SJCRH30 (cell line): ENCODE data around the gene CANT1. TPM values are rescaled to one million over a fixed set of nuclear protein-coding genes. Genes with fewer than 3 reads are reported as not detected.
"Not testable (repeated sequence)": the region's sequence is repeated elsewhere in the genome, so short reads cannot be mapped to it uniquely, and the experiment has no call there.

Experiments used
- DNase-seq, 2 experiments: peaks; one replicate each; pipeline ENCODE4 v3.0.0-alpha.2; 2015 to 2020
- H3K27ac ChIP-seq: fragments of 250-450 bp; sonication (Bioruptor Pico); 2 replicates; pipeline ENCODE4 v1.5.1; 2020; ENCODE audit warnings: mild to moderate bottlenecking, moderate library complexity
- H3K27me3 ChIP-seq: fragments of 250-450 bp; sonication (Bioruptor Pico); 2 replicates; pipeline ENCODE4 v1.5.1; 2020; ENCODE audit warnings: mild to moderate bottlenecking, moderate library complexity
- H3K36me3 ChIP-seq: fragments of 250-450 bp; sonication (Bioruptor Pico); 2 replicates; pipeline ENCODE4 v1.5.1; 2020; ENCODE audit warnings: mild to moderate bottlenecking, moderate library complexity
- H3K4me1 ChIP-seq: fragments of 250-450 bp; sonication (Bioruptor Pico); 2 replicates; pipeline ENCODE4 v1.5.1; 2020; ENCODE audit warnings: mild to moderate bottlenecking, moderate library complexity
- H3K4me3 ChIP-seq: fragments of 250-450 bp; sonication (Bioruptor Pico); 2 replicates; pipeline ENCODE4 v1.5.1; 2020; ENCODE audit warnings: mild to moderate bottlenecking, moderate library complexity
- H3K9me3 ChIP-seq: fragments of 250-450 bp; sonication (Bioruptor Pico); replicated peaks from 2 replicates; pipeline ENCODE4 v1.5.1; 2020; ENCODE audit warnings: mild to moderate bottlenecking, moderate library complexity
- total RNA-seq: library from RNA; depleted of rRNA; stranded (reverse); fragments of >200 nt; shearing (Covaris generic); gene quantifications from 2 replicates; pipeline ENCODE4 v1.2.3, GENCODE V29; 2014

The CANT1 gene
- total RNA-seq, 1 experiment from 2014 or later: 98.6 TPM

- no peaks in the 10 kb centered on the region for H3K9me3 ChIP-seq
- no peak overlapping the region for H3K4me3 ChIP-seq
- peaks cover 47% of the 10 kb centered on the region for H3K4me1 ChIP-seq
- H3K27me3 ChIP-seq: no peaks in the 10 kb centered on the region
- no peaks in the 10 kb centered on the region for H3K36me3 ChIP-seq
- H3K27ac ChIP-seq: no peak overlapping the region
- DNase-seq: no peak
Measured at GRCh38 chr17:79036596-79036995, 27.0 kb upstream of the CANT1 start.

- Histone ChIP-seq H3K36me3 (no peaks in the 10 kb centered on the region), H3K9me3 (no peaks in the 10 kb centered on the region), H3K27ac (no peak overlapping the region), H3K4me1 (peaks cover 47% of the 10 kb centered on the region), H3K4me3 (no peak overlapping the region), H3K27me3 (no peaks in the 10 kb centered on the region)
- DNase-seq: no peak
Measured at GRCh38 chr17:79036181-79036580, 26.6 kb upstream of the CANT1 start.

- DNase-seq: no peak
Measured at GRCh38 chr17:79035686-79036085, 26.1 kb upstream of the CANT1 start.

GRCh38 chr17:79034931-79035485, 25.4 kb upstream of the CANT1 start:
- no peaks in the 10 kb centered on the region for H3K9me3 ChIP-seq
- H3K36me3 ChIP-seq: no peaks in the 10 kb centered on the region
- peak overlapping the region; percentile 40 for H3K4me3 ChIP-seq
- H3K4me1 ChIP-seq: peaks cover 54% of the 10 kb centered on the region
- H3K27me3 ChIP-seq: no peaks in the 10 kb centered on the region
- H3K27ac ChIP-seq: peak overlapping the region; percentile 98
- DNase-seq: no peak

More at GRCh38 chr17:79035686-79036085, 26.1 kb upstream of the CANT1 start:
- Histone ChIP-seq H3K4me3 (no peak overlapping the region), H3K27me3 (no peaks in the 10 kb centered on the region), H3K9me3 (no peaks in the 10 kb centered on the region), H3K4me1 (peaks cover 47% of the 10 kb centered on the region), H3K36me3 (no peaks in the 10 kb centered on the region), H3K27ac (peak overlapping the region; percentile 98)

- Histone ChIP-seq H3K27me3 (no peaks in the 10 kb centered on the region), H3K4me1 (peaks cover 65% of the 10 kb centered on the region), H3K9me3 (no peaks in the 10 kb centered on the region), H3K27ac (peak overlapping the region; percentile 98), H3K36me3 (no peaks in the 10 kb centered on the region), H3K4me3 (peak overlapping the region; percentile 40)
- DNase-seq: peak; percentile 100
Measured at GRCh38 chr17:79033741-79034501, 24.4 kb upstream of the CANT1 start.

GRCh38 chr17:79033046-79033616, 23.6 kb upstream of the CANT1 start:
- Histone ChIP-seq H3K36me3 (no peaks in the 10 kb centered on the region), H3K27me3 (no peaks in the 10 kb centered on the region), H3K27ac (peak overlapping the region; percentile 98), H3K9me3 (no peaks in the 10 kb centered on the region), H3K4me3 (no peak overlapping the region), H3K4me1 (peaks cover 73% of the 10 kb centered on the region)
- DNase-seq: peak; percentile 68 to 86

GRCh38 chr17:79031996-79032875, 22.7 kb upstream of the CANT1 start:
- H3K27me3 ChIP-seq: no peaks in the 10 kb centered on the region
- H3K4me3 ChIP-seq: no peak overlapping the region
- no peak overlapping the region for H3K27ac ChIP-seq
- DNase-seq: peak in 1 of 2 experiments; percentile 5
- peaks cover 82% of the 10 kb centered on the region for H3K4me1 ChIP-seq
- no peaks in the 10 kb centered on the region for H3K9me3 ChIP-seq
- H3K36me3 ChIP-seq: no peaks in the 10 kb centered on the region

GRCh38 chr17:79030636-79031035, 21.1 kb upstream of the CANT1 start:
- peaks cover 80% of the 10 kb centered on the region for H3K4me1 ChIP-seq
- DNase-seq: peak in 1 of 2 experiments; percentile 2
- not testable (repeated sequence) for H3K27me3 ChIP-seq

GRCh38 chr17:79029327-79030009, 19.9 kb upstream of the CANT1 start:
- no peaks in the 10 kb centered on the region for H3K36me3 ChIP-seq
- no peaks in the 10 kb centered on the region for H3K27me3 ChIP-seq
- peaks cover 68% of the 10 kb centered on the region for H3K4me1 ChIP-seq
- peak in 1 of 2 experiments; percentile 49 for DNase-seq
- H3K4me3 ChIP-seq: no peak overlapping the region
- H3K9me3 ChIP-seq: no peaks in the 10 kb centered on the region
- peak overlapping the region; percentile 67 for H3K27ac ChIP-seq

More at GRCh38 chr17:79030636-79031035, 21.1 kb upstream of the CANT1 start:
- H3K4me3 ChIP-seq, H3K36me3 ChIP-seq, H3K9me3 ChIP-seq: not testable (repeated sequence)
- peak overlapping the region; percentile 67; the same call in 1 of the 2 replicates for H3K27ac ChIP-seq

GRCh38 chr17:79028496-79029326, 19.1 kb upstream of the CANT1 start:
- DNase-seq: peak; percentile 54 to 66
- Histone ChIP-seq H3K4me3 (no peak overlapping the region), H3K9me3 (no peaks in the 10 kb centered on the region), H3K36me3 (no peaks in the 10 kb centered on the region), H3K27ac (peak overlapping the region; percentile 67), H3K4me1 (peaks cover 65% of the 10 kb centered on the region), H3K27me3 (0 out of 2 replicates have a peak, but pooled peaks cover 1% of the 10 kb centered on the region)

- Histone ChIP-seq H3K27me3 (0 out of 2 replicates have a peak, but pooled peaks cover 3% of the 10 kb centered on the region), H3K4me3 (peak overlapping the region; percentile 22), H3K9me3 (no peaks in the 10 kb centered on the region), H3K27ac (peak overlapping the region; percentile 16; the same call in 1 of the 2 replicates), H3K36me3 (no peaks in the 10 kb centered on the region), H3K4me1 (peaks cover 60% of the 10 kb centered on the region)
- peak; percentile 58 to 74 for DNase-seq
Measured at GRCh38 chr17:79027925-79028491, 18.4 kb upstream of the CANT1 start.

GRCh38 chr17:79027274-79027924, 17.8 kb upstream of the CANT1 start:
- Histone ChIP-seq H3K27ac (peak overlapping the region; percentile 16; the same call in 1 of the 2 replicates), H3K9me3 (no peaks in the 10 kb centered on the region), H3K36me3 (no peaks in the 10 kb centered on the region), H3K27me3 (0 out of 2 replicates have a peak, but pooled peaks cover 3% of the 10 kb centered on the region), H3K4me3 (peak overlapping the region; percentile 22), H3K4me1 (peaks cover 54% of the 10 kb centered on the region)
- DNase-seq: peak; percentile 67 to 76
